CD14-positive monocyte (primary cell): ENCODE results near the gene NAT10. TPM values are rescaled to one million over a fixed set of nuclear protein-coding genes. Genes with fewer than 3 reads are reported as not detected.

Experiments used
- DNase-seq, 3 donors: peaks; one replicate each; pipeline ENCODE4 v3.0.0-alpha.2; 2011 to 2022
- H2AFZ ChIP-seq: 2 replicates; pipeline ENCODE4 v1.6.0; 2012; ENCODE audit warnings: mild to moderate bottlenecking, low read depth, low read length, inconsistent platforms; ENCODE audit not compliant: insufficient read depth, poor library complexity, severe bottlenecking
- H3K27ac ChIP-seq, 2 donors: 1 replicate in 1 of 2; 2 replicates in 1 of 2; pipeline ENCODE4 v1.5.1; 2012 to 2013; ENCODE audit warnings: low read length in 2 of 2, control low read depth in 1 of 2, inconsistent platforms in 1 of 2, low read depth in 1 of 2, mild to moderate bottlenecking in 1 of 2
- H3K27me3 ChIP-seq, 2 donors: one replicate each; pipeline versions ENCODE4 v1.6.0 to v1.6.1; 2011 to 2013; ENCODE audit warnings: low read length in 2 of 2; ENCODE audit not compliant: control insufficient read depth in 2 of 2, insufficient read depth in 2 of 2
- H3K36me3 ChIP-seq, 2 donors: replicated peaks in 1 of 2; 1 replicate in 1 of 2; 2 replicates in 1 of 2; pipeline versions ENCODE4 v1.5.1 to v1.6.1; 2012 to 2013; ENCODE audit warnings: low read length in 2 of 2, control low read depth in 1 of 2, inconsistent platforms in 1 of 2, mild to moderate bottlenecking in 1 of 2; ENCODE audit not compliant: insufficient read depth in 2 of 2, control insufficient read depth in 1 of 2
- H3K4me1 ChIP-seq, 2 donors: 1 replicate in 1 of 2; 2 replicates in 1 of 2; pipeline versions ENCODE4 v1.5.1 to v1.6.1; 2012 to 2013; ENCODE audit warnings: low read length in 2 of 2, control low read depth in 1 of 2, inconsistent platforms in 1 of 2, mild to moderate bottlenecking in 1 of 2, moderate library complexity in 1 of 2; ENCODE audit not compliant: insufficient read depth in 2 of 2, control insufficient read depth in 1 of 2
- H3K4me2 ChIP-seq: replicated peaks from 2 replicates; pipeline ENCODE3; 2012; ENCODE audit warnings: low read length, moderate library complexity, mild to moderate bottlenecking; ENCODE audit not compliant: poor library complexity, severe bottlenecking; ENCODE audit errors: extremely low read depth
- H3K4me3 ChIP-seq, 3 experiments: fragments of 200-600 bp in 1 of 3; sonication (generic) in 1 of 3; replicated peaks in 1 of 3; 1 replicate in 2 of 3; 2 replicates in 1 of 3; pipeline ENCODE4 v1.5.1; 2011 to 2013; ENCODE audit warnings: low read length in 3 of 3, mild to moderate bottlenecking in 3 of 3, control low read depth in 2 of 3, low read depth in 2 of 3, inconsistent platforms in 1 of 3, moderate library complexity in 1 of 3
- H3K79me2 ChIP-seq: 2 replicates; pipeline ENCODE4 v1.6.0; 2012; ENCODE audit warnings: mild to moderate bottlenecking, control low read depth, inconsistent platforms, low read length, moderate library complexity; ENCODE audit not compliant: insufficient read depth
- H3K9ac ChIP-seq: 2 replicates; pipeline ENCODE4 v1.6.0; 2017; ENCODE audit warnings: low read length, mild to moderate bottlenecking; ENCODE audit not compliant: insufficient read depth, poor library complexity, severe bottlenecking
- H3K9me3 ChIP-seq, 2 donors: replicated peaks in 1 of 2; 1 replicate in 1 of 2; 2 replicates in 1 of 2; pipeline versions ENCODE4 v1.5.1 to v1.6.1; 2012 to 2013; ENCODE audit warnings: low read length in 2 of 2, control low read depth in 1 of 2; ENCODE audit not compliant: control insufficient read depth in 1 of 2, insufficient read depth in 1 of 2
- H4K20me1 ChIP-seq: 2 replicates; pipeline ENCODE4 v1.6.0; 2012; ENCODE audit warnings: mild to moderate bottlenecking, low read length, control low read depth, moderate library complexity; ENCODE audit not compliant: insufficient read depth
- H3K27ac Mint-ChIP-seq, 7 donors: one replicate each; pipeline ENCODE4 v1.8.0; 2020; ENCODE audit warnings: mild to moderate bottlenecking in 7 of 7, mixed read lengths in 7 of 7, moderate library complexity in 6 of 7, inconsistent platforms in 2 of 7
- H3K27me3 Mint-ChIP-seq, 3 donors: one replicate each; pipeline ENCODE4 v1.8.0; 2021 to 2022; ENCODE audit warnings: low read depth in 3 of 3, mild to moderate bottlenecking in 3 of 3, mixed read lengths in 3 of 3, moderate library complexity in 3 of 3, inconsistent platforms in 1 of 3
- H3K36me3 Mint-ChIP-seq, 2 donors: one replicate each; pipeline ENCODE4 v1.8.0; 2020; ENCODE audit warnings: mixed read lengths in 2 of 2, inconsistent platforms in 1 of 2, mild to moderate bottlenecking in 1 of 2
- H3K4me1 Mint-ChIP-seq: one replicate; pipeline ENCODE4 v1.8.0; 2020; ENCODE audit warnings: mild to moderate bottlenecking, mixed read lengths
- H3K4me3 Mint-ChIP-seq, 2 donors: one replicate each; pipeline ENCODE4 v1.8.0; 2020; ENCODE audit warnings: mild to moderate bottlenecking in 2 of 2, mixed read lengths in 2 of 2, moderate library complexity in 1 of 2
- H3K9me3 Mint-ChIP-seq, 7 donors: one replicate each; pipeline ENCODE4 v1.8.0; 2020 to 2022; ENCODE audit warnings: mixed read lengths in 7 of 7, mild to moderate bottlenecking in 6 of 7, moderate library complexity in 6 of 7, inconsistent platforms in 2 of 7
- CTCF ChIP-seq: fragments of 200-600 bp; IDR thresholded peaks from one replicate; pipeline ENCODE4 v1.8.0; 2022; ENCODE audit warnings: antibody characterized with exemption, mild to moderate bottlenecking
- WGBS: methylation state at CpG from one replicate; pipeline ENCODE4 v1.1.5; 2013; ENCODE audit warnings: missing lambda C conversion rate; ENCODE audit not compliant: insufficient coverage; 5-methylcytosine and 5-hydroxymethylcytosine counted together
- intact Hi-C, 2 donors: fragments of 100-400 bp; cut with micrococcal nuclease; formaldehyde crosslinking; loops; one replicate each; pipeline versions ENCODE4 v1.15.0 to v1.15.1; 2023
- polyA plus RNA-seq, 3 donors: library from polyadenylated mRNA; depleted of rRNA in 1 of 3; unstranded in 2 of 3; stranded (reverse) in 1 of 3; fragments of 300-500 nt in 2 of 3; fragments of >200 nt in 1 of 3; fragmentation: Illumina TruSeq in 2 of 3; gene quantifications; 1 replicate in 2 of 3; 2 replicates in 1 of 3; pipeline ENCODE4 v1.2.3, GENCODE V29; 2012 to 2021

The NAT10 gene
- polyA plus RNA-seq, 3 donors, result 10.1 to 13.3 (median 13.1) TPM

- H3K4me1 Mint-ChIP-seq, result peaks cover 23% of the 10 kb centered on the region
- H3K27ac Mint-ChIP-seq, result peak overlapping the region in 3 of 7 donors; percentile 0 to 57 (median 50)
- Histone ChIP-seq H3K36me3 (peaks cover 68 to 96% of the 10 kb centered on the region in 2 donors), H3K9ac (no peak overlapping the region), H3K79me2 (no peaks in the 10 kb centered on the region), H4K20me1 (no peaks in the 10 kb centered on the region), H3K4me1 (peaks cover 15 to 18% of the 10 kb centered on the region in 2 donors), H3K9me3 (no peaks in the 10 kb centered on the region), H3K4me2 (no peak overlapping the region), H2AFZ (no peak overlapping the region), H3K27me3 (no peaks in the 10 kb centered on the region), H3K4me3 (no peak overlapping the region), H3K27ac (no peak overlapping the region)
- H3K4me3 Mint-ChIP-seq, result no peak overlapping the region
- H3K9me3 Mint-ChIP-seq, result no peaks in the 10 kb centered on the region
- intact Hi-C loops, result no loop called here
- no peak for DNase-seq
- H3K27me3 Mint-ChIP-seq, result no peaks in the 10 kb centered on the region
- no peak for TF ChIP-seq CTCF
- WGBS, result 100% methylated on average over 3 of the region's 5 CpGs
- peaks cover 74 to 79% of the 10 kb centered on the region in 2 donors for H3K36me3 Mint-ChIP-seq
Measured at GRCh38 chr11:34146866-34147265, 41.4 kb downstream of the NAT10 start.

GRCh38 chr11:34147581-34147980 is 42.2 kb downstream of the NAT10 start:
- Histone ChIP-seq H2AFZ (no peak overlapping the region), H3K27ac (peak overlapping the region; percentile 67 to 74), H3K9me3 (no peaks in the 10 kb centered on the region), H3K4me3 (no peak overlapping the region), H3K36me3 (peaks cover 61 to 89% of the 10 kb centered on the region in 2 donors), H3K4me2 (no peak overlapping the region), H3K27me3 (no peaks in the 10 kb centered on the region), H3K79me2 (no peaks in the 10 kb centered on the region), H3K9ac (no peak overlapping the region), H3K4me1 (peaks cover 15 to 18% of the 10 kb centered on the region in 2 donors), H4K20me1 (no peaks in the 10 kb centered on the region)
- DNase-seq, result no peak
- Mint-ChIP-seq H3K27ac (peak overlapping the region in 5 of 7 donors; percentile 12 to 93 (median 77)), H3K9me3 (no peaks in the 10 kb centered on the region), H3K4me3 (no peak overlapping the region), H3K4me1 (peaks cover 24% of the 10 kb centered on the region), H3K27me3 (no peaks in the 10 kb centered on the region), H3K36me3 (peaks cover 69 to 74% of the 10 kb centered on the region in 2 donors)
- intact Hi-C loops, result no loop called here
- 86% methylated on average over 7 of the region's 8 CpGs for WGBS
- TF ChIP-seq CTCF, result no peak
